WI38 (cell line): ENCODE measurements around the gene CTDSPL.

ENCODE experiments used
- H3K4me3 ChIP-seq: 2 replicates; pipeline ENCODE4 v1.5.1; 2011; ENCODE audit warnings: low read depth, mild to moderate bottlenecking, control low read depth, low read length
- CTCF ChIP-seq: IDR thresholded peaks from 2 replicates; pipeline ENCODE4 v1.5.1; 2012; ENCODE audit warnings: low read depth, mild to moderate bottlenecking, control low read depth, low read length

CTDSPL gene

DNA sequence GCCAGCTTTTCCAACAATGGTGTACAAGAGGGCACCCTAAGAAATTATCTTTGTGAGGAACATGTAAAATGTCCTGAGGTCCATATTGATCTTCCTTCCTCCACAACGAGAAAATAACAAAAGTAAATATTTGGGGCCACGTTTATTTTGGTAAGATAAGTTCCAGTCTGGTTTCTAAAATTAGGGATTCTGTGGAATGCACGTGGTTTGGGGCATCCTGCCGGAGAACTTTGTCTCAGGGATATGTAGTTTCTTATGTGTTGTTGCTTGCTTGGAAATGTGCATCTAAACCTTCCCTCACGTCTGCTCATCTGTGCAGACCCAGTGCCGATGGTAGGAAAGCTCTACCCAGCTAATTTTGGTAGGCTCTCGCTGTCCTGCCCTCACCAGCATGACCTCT, 62.8 kb downstream of the CTDSPL start:
- 0 out of 2 replicates have a peak overlapping the region, but pooled peaks have one; percentile 5 for H3K4me3 ChIP-seq
- no peak for TF ChIP-seq CTCF

DNA sequence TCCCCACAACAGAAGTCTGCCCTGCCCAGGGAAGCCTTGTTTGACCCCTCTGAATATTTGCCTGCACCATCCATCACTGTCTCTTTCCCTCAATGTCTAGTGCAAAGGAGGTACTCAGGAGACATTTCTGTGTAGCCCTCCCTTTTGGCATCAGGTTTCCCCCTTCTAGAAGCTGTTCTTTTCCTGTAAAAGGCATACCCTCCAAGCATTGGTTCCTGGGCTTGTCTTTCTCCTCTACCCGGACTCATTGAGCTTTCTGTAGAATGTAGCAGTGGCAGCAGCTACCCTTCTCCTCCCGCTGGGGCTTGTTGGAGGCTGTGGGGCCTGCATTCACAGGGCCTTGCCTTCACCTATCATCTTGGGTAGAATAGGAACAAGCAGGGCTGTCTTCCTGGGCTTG, 63.5 kb downstream of the CTDSPL start:
- no peak overlapping the region for H3K4me3 ChIP-seq
- no peak for TF ChIP-seq CTCF

GRCh38 chr3:37926611-37927010, 64.9 kb downstream of the CTDSPL start:
- H3K4me3 ChIP-seq = no peak overlapping the region

GRCh38 chr3:37930495-37930894, 68.8 kb downstream of the CTDSPL start:
- no peak overlapping the region for H3K4me3 ChIP-seq
- no peak for TF ChIP-seq CTCF

More at GRCh38 chr3:37926611-37927010, 64.9 kb downstream of the CTDSPL start:
- TF ChIP-seq CTCF = no peak

GRCh38 chr3:37932505-37932904, 70.8 kb downstream of the CTDSPL start:
- no peak for TF ChIP-seq CTCF
- no peak overlapping the region for H3K4me3 ChIP-seq

- TF ChIP-seq CTCF = no peak
- H3K4me3 ChIP-seq = no peak overlapping the region
Observed at GRCh38 chr3:37934631-37935289, 73.1 kb downstream of the CTDSPL start.

DNA sequence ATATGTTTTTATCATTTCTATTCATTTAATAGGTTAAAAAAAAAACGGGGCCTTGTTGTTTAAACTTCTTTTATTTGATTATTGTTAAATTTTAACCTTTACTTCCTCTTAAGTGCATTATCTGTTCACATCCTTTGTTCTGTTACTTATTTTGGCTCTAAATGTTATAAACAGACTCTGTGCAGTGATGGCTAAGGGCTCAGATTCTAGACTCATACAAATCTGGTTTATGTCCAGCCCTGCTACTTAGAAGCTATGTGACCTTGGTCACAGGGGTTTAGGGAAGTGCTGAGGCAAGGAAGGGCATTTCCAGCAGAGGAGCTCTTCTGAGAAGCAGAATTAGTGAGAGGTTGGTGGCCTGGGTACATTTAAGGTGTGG, 73.6 kb downstream of the CTDSPL start:
- no peak overlapping the region for H3K4me3 ChIP-seq
- no peak for TF ChIP-seq CTCF
